ENCODE measurements around the gene ELOVL6. TPM values are rescaled to one million over a fixed set of nuclear protein-coding genes. Genes with fewer than 3 reads are reported as not detected.
A peak's percentile ranks its signal among the peaks of the same experiment; 100 is the strongest.

ELOVL6 gene
- total RNA-seq, 1 donor from 2014 or later, result 11.0 TPM

- no peak for DNase-seq (ENCODE audit: low spot score)
- Mint-ChIP-seq H3K4me3 (ENCODE audit: unreplicated experiment) (no peak overlapping the region), H3K27ac (ENCODE audit: unreplicated experiment) (no peak overlapping the region), H3K9me3 (ENCODE audit: low read depth) (no peaks in the 10 kb centered on the region), H3K27me3 (ENCODE audit: low read depth) (no peaks in the 10 kb centered on the region), H3K4me1 (ENCODE audit: low read depth) (peaks cover 13% of the 10 kb centered on the region), H3K36me3 (ENCODE audit: low read depth) (no peaks in the 10 kb centered on the region)
- TF ChIP-seq, protein P1, sequence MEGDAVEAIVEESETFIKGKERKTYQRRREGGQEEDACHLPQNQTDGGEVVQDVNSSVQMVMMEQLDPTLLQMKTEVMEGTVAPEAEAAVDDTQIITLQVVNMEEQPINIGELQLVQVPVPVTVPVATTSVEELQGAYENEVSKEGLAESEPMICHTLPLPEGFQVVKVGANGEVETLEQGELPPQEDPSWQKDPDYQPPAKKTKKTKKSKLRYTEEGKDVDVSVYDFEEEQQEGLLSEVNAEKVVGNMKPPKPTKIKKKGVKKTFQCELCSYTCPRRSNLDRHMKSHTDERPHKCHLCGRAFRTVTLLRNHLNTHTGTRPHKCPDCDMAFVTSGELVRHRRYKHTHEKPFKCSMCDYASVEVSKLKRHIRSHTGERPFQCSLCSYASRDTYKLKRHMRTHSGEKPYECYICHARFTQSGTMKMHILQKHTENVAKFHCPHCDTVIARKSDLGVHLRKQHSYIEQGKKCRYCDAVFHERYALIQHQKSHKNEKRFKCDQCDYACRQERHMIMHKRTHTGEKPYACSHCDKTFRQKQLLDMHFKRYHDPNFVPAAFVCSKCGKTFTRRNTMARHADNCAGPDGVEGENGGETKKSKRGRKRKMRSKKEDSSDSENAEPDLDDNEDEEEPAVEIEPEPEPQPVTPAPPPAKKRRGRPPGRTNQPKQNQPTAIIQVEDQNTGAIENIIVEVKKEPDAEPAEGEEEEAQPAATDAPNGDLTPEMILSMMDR (IDR thresholded peaks at IDR 0.05), result no peak
These were observed 43.8 kb downstream of the ELOVL6 start for GRCh38 chr4:110154582-110154981.

- Mint-ChIP-seq H3K36me3 (ENCODE audit: low read depth) (no peaks in the 10 kb centered on the region), H3K9me3 (ENCODE audit: low read depth) (no peaks in the 10 kb centered on the region), H3K4me3 (ENCODE audit: unreplicated experiment) (no peak overlapping the region), H3K27ac (ENCODE audit: unreplicated experiment) (no peak overlapping the region), H3K4me1 (ENCODE audit: low read depth) (peaks cover 5% of the 10 kb centered on the region), H3K27me3 (ENCODE audit: low read depth) (no peaks in the 10 kb centered on the region)
- TF ChIP-seq, protein P1 (IDR thresholded peaks at IDR 0.05), result no peak
- DNase-seq (ENCODE audit: low spot score), result no peak
These were observed 46.0 kb downstream of the ELOVL6 start for GRCh38 chr4:110152386-110152785.

DNA sequence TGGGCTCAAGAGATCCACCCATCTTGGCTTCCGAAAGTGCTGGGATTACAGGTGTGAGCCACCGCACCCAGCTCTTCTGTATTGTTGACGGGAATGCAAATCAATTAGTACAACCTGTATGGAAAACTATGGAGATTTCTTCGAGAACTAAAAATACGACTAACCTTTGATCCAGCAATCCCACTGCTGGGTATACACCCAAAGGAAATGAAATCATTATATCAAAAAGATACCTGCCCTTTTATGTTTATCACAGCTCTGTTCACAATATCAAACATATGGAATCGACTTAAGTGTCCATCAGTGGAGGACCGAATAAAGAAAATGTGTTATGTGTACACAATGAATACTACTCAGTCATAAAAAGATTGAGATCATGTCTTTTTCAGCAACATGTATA lies 49.3 kb downstream of the ELOVL6 start:
- Mint-ChIP-seq H3K4me1 (ENCODE audit: low read depth) (peaks cover 8% of the 10 kb centered on the region), H3K27me3 (ENCODE audit: low read depth) (no peaks in the 10 kb centered on the region)

GRCh38 chr4:110142461-110142860 lies 56.0 kb downstream of the ELOVL6 start:
- Mint-ChIP-seq H3K27me3 (ENCODE audit: low read depth) (no peaks in the 10 kb centered on the region), H3K4me3 (ENCODE audit: unreplicated experiment) (no peak overlapping the region), H3K27ac (ENCODE audit: unreplicated experiment) (no peak overlapping the region), H3K9me3 (ENCODE audit: low read depth) (peaks cover 6% of the 10 kb centered on the region), H3K4me1 (ENCODE audit: low read depth) (peaks cover 15% of the 10 kb centered on the region), H3K36me3 (ENCODE audit: low read depth) (no peaks in the 10 kb centered on the region)
- DNase-seq (ENCODE audit: low spot score), result no peak
- TF ChIP-seq, protein P1 (IDR thresholded peaks at IDR 0.05), result no peak

More for the DNA sequence above, 49.3 kb downstream of the ELOVL6 start:
- TF ChIP-seq, protein P1 (IDR thresholded peaks at IDR 0.05), result no peak
- Mint-ChIP-seq H3K27ac (ENCODE audit: unreplicated experiment) (no peak overlapping the region), H3K36me3 (ENCODE audit: low read depth) (no peaks in the 10 kb centered on the region), H3K4me3 (ENCODE audit: unreplicated experiment) (no peak overlapping the region), H3K9me3 (ENCODE audit: low read depth) (peaks cover 6% of the 10 kb centered on the region)
- DNase-seq (ENCODE audit: low spot score), result no peak

- no peak for DNase-seq (ENCODE audit: low spot score)
- Mint-ChIP-seq H3K36me3 (ENCODE audit: low read depth) (no peaks in the 10 kb centered on the region), H3K4me3 (ENCODE audit: unreplicated experiment) (no peak overlapping the region), H3K9me3 (ENCODE audit: low read depth) (no peaks in the 10 kb centered on the region), H3K4me1 (ENCODE audit: low read depth) (peaks cover 13% of the 10 kb centered on the region), H3K27me3 (ENCODE audit: low read depth) (no peaks in the 10 kb centered on the region), H3K27ac (ENCODE audit: unreplicated experiment) (peak overlapping the region; percentile 32)
- TF ChIP-seq, protein P1 (IDR thresholded peaks at IDR 0.05), result no peak
These were observed 58.6 kb downstream of the ELOVL6 start for GRCh38 chr4:110139815-110140214.

Data from chondrocyte (in vitro differentiated cells).